K562 (cell line): Measurements from ENCODE around the gene ZC3H10. TPM values are rescaled to one million over a fixed set of nuclear protein-coding genes. Genes with fewer than 3 reads are reported as not detected.
A peak's percentile ranks its signal among the peaks of the same experiment; 100 is the strongest.

Experiments used
- HMGN3 ChIP-seq: IDR thresholded peaks from 2 replicates; pipeline ENCODE4 v1.6.1; 2011; ENCODE audit warnings: borderline replicate concordance, low read depth, mild to moderate bottlenecking, mixed read lengths, low read length; ENCODE audit not compliant: insufficient read length; ENCODE audit errors: extremely low read depth
- LEF1 ChIP-seq: fragments of 450-650 bp; IDR thresholded peaks from 2 replicates; pipeline ENCODE4 v1.6.1; 2016; ENCODE audit warnings: mild to moderate bottlenecking
- STAT5B ChIP-seq: fragments of 250-450 bp; sonication (Bioruptor Pico); IDR thresholded peaks from 2 replicates; pipeline ENCODE4 v1.8.0; 2021; ENCODE audit warnings: mild to moderate bottlenecking, inconsistent platforms
- TCF7 ChIP-seq: sonication (generic); IDR thresholded peaks from 2 replicates; pipeline ENCODE4 v1.6.1; 2016; ENCODE audit warnings: antibody characterized with exemption, borderline replicate concordance
- ZFP36 ChIP-seq: fragments of 150-350 bp; IDR thresholded peaks from 2 replicates; pipeline ENCODE4 v1.6.1; 2018; ENCODE audit warnings: low read length, low read depth; ENCODE audit not compliant: partially characterized antibody
- polyA plus RNA-seq, 8 experiments: library from polyadenylated mRNA; depleted of rRNA in 4 of 8; stranded (reverse) in 5 of 8; unstranded in 3 of 8; fragments of >200 nt; fragmentation: Nextera tagmentation in 2 of 8; fragmentation: Illumina TruSeq in 1 of 8; extraction: Ambion mirVana in 2 of 8; extraction: Trizol in 1 of 8; gene quantifications; 2 replicates each; pipeline versions ENCODE4 v1.2.1 to v1.2.3, GENCODE V29; 2011 to 2014; ENCODE audit warnings: inconsistent platforms in 1 of 8, missing spikeins in 1 of 8
- total RNA-seq, 7 experiments: library from RNA; depleted of rRNA in 6 of 7; stranded (reverse); fragments of >200 nt in 6 of 7; fragmentation: Illumina TruSeq in 2 of 7; extraction: Trizol in 2 of 7; gene quantifications; 2 replicates each; pipeline versions ENCODE4 v1.2.1 to v1.2.3, GENCODE V29; 2011 to 2021; ENCODE audit warnings: low replicate concordance in 1 of 7
- TF ChIP-seq, protein P1 (sequence below): fragments of 450-650 bp; IDR thresholded peaks from 2 replicates; pipeline ENCODE4 v1.6.1; 2014; ENCODE audit warnings: low read depth, mild to moderate bottlenecking, moderate library complexity, borderline replicate concordance
- TF ChIP-seq, protein P2 (sequence below): fragments of 450-650 bp; IDR thresholded peaks from 2 replicates; pipeline ENCODE4 v1.7.0; 2016; ENCODE audit warnings: borderline replicate concordance
- TF ChIP-seq, protein P3 (sequence below), 2 experiments: fragments of 450-650 bp in 1 of 2; sonication (generic) in 1 of 2; formaldehyde crosslinking in 1 of 2; IDR thresholded peaks; 2 replicates each; pipeline versions ENCODE4 v1.7.1 to v1.9.0; 2016 to 2022; ENCODE audit warnings: inconsistent platforms in 1 of 2, mild to moderate bottlenecking in 1 of 2, missing genetic modification reagents in 1 of 2
- TF ChIP-seq, protein P4 (sequence below), 3 experiments: IDR thresholded peaks in 2 of 3; conservative IDR thresholded peaks in 1 of 3; 2 replicates each; pipeline ENCODE4 v1.5.1; 2011 to 2012; ENCODE audit warnings: low read length in 3 of 3, mild to moderate bottlenecking in 3 of 3, control low read depth in 2 of 3, improper control_type of control experiment in 1 of 3, inconsistent platforms in 1 of 3, low read depth in 1 of 3, mixed read lengths in 1 of 3, moderate library complexity in 1 of 3; ENCODE audit not compliant: insufficient read depth in 2 of 3

ZC3H10 gene
- total and polyA plus RNA-seq, 9 of the 15 experiments (the other 6 are each of a cell fraction or from before 2014, with no cell fraction given) = 0.31 to 4.1 (median 1.6) TPM

DNA sequence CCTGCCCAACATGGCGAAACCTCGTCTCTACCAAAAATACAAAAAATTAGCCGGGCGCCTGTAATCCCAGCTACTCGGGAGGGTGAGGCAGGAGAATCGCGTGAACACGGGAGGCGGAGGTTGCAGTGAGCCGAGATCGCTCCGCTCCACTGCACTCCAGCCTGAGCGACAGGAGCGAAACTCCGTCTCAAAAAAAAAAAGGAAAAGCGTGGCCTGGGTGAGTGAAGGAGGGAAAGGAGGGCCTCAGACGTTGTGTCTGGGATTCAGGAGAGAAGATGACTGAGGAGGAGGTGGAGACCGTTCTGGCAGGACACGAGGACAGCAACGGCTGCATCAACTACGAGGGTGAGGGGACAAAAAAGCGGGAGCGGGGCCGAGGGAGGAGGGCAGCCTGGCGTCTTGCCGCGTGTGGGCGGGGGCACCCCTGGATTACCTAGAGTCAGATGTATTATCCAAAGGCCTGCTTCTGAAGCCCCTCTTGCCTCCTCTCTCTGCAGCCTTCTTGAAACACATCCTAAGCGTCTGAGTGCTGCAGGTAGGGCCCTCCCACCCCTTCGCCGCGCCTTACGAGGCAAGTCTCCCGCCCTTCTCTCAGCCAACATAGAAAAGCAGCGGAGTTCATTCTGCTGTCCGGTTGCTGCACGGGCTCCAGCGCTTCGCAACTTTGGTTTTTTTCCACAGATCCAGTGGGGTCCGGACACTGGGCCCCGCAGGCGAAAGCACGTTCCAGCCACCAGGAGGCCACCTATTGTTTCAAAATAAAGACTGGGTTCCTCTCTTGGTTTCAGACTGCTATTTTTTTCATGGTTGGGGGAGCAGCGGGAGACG, 39.3 kb downstream of the ZC3H10 start (continued):
- TF ChIP-seq ZFP36 (peak; percentile 3), TCF7 (no peak; the same call in 1 of the 2 replicates), HMGN3 (no peak), STAT5B (CRISPR knock-in tag) (no peak), LEF1 (no peak)
- TF ChIP-seq, protein P1, sequence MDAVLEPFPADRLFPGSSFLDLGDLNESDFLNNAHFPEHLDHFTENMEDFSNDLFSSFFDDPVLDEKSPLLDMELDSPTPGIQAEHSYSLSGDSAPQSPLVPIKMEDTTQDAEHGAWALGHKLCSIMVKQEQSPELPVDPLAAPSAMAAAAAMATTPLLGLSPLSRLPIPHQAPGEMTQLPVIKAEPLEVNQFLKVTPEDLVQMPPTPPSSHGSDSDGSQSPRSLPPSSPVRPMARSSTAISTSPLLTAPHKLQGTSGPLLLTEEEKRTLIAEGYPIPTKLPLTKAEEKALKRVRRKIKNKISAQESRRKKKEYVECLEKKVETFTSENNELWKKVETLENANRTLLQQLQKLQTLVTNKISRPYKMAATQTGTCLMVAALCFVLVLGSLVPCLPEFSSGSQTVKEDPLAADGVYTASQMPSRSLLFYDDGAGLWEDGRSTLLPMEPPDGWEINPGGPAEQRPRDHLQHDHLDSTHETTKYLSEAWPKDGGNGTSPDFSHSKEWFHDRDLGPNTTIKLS = no peak
- TF ChIP-seq, protein P2, sequence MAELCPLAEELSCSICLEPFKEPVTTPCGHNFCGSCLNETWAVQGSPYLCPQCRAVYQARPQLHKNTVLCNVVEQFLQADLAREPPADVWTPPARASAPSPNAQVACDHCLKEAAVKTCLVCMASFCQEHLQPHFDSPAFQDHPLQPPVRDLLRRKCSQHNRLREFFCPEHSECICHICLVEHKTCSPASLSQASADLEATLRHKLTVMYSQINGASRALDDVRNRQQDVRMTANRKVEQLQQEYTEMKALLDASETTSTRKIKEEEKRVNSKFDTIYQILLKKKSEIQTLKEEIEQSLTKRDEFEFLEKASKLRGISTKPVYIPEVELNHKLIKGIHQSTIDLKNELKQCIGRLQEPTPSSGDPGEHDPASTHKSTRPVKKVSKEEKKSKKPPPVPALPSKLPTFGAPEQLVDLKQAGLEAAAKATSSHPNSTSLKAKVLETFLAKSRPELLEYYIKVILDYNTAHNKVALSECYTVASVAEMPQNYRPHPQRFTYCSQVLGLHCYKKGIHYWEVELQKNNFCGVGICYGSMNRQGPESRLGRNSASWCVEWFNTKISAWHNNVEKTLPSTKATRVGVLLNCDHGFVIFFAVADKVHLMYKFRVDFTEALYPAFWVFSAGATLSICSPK = no peak
- TF ChIP-seq, protein P3, sequence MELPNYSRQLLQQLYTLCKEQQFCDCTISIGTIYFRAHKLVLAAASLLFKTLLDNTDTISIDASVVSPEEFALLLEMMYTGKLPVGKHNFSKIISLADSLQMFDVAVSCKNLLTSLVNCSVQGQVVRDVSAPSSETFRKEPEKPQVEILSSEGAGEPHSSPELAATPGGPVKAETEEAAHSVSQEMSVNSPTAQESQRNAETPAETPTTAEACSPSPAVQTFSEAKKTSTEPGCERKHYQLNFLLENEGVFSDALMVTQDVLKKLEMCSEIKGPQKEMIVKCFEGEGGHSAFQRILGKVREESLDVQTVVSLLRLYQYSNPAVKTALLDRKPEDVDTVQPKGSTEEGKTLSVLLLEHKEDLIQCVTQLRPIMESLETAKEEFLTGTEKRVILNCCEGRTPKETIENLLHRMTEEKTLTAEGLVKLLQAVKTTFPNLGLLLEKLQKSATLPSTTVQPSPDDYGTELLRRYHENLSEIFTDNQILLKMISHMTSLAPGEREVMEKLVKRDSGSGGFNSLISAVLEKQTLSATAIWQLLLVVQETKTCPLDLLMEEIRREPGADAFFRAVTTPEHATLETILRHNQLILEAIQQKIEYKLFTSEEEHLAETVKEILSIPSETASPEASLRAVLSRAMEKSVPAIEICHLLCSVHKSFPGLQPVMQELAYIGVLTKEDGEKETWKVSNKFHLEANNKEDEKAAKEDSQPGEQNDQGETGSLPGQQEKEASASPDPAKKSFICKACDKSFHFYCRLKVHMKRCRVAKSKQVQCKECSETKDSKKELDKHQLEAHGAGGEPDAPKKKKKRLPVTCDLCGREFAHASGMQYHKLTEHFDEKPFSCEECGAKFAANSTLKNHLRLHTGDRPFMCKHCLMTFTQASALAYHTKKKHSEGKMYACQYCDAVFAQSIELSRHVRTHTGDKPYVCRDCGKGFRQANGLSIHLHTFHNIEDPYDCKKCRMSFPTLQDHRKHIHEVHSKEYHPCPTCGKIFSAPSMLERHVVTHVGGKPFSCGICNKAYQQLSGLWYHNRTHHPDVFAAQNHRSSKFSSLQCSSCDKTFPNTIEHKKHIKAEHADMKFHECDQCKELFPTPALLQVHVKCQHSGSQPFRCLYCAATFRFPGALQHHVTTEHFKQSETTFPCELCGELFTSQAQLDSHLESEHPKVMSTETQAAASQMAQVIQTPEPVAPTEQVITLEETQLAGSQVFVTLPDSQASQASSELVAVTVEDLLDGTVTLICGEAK (IDR thresholded peaks at IDR 0.05) = no peak
- TF ChIP-seq, protein P3 (CRISPR knock-in tag; IDR thresholded peaks at IDR 0.05) = no peak
- TF ChIP-seq, protein P4, sequence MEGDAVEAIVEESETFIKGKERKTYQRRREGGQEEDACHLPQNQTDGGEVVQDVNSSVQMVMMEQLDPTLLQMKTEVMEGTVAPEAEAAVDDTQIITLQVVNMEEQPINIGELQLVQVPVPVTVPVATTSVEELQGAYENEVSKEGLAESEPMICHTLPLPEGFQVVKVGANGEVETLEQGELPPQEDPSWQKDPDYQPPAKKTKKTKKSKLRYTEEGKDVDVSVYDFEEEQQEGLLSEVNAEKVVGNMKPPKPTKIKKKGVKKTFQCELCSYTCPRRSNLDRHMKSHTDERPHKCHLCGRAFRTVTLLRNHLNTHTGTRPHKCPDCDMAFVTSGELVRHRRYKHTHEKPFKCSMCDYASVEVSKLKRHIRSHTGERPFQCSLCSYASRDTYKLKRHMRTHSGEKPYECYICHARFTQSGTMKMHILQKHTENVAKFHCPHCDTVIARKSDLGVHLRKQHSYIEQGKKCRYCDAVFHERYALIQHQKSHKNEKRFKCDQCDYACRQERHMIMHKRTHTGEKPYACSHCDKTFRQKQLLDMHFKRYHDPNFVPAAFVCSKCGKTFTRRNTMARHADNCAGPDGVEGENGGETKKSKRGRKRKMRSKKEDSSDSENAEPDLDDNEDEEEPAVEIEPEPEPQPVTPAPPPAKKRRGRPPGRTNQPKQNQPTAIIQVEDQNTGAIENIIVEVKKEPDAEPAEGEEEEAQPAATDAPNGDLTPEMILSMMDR (IDR thresholded peaks at IDR 0.05 in 2 of 3, conservative IDR thresholded peaks at IDR 0.05 in 1 of 3; ENCODE audit: insufficient read depth in 2 of 3, low read depth in 1 of 3, low read length in 3 of 3) = peak; percentile 53 to 69 (median 65)
- TF ChIP-seq, all 486 proteins: peak for 72
